Pulmonary artery endothelial cell (primary cell): ENCODE measurements around the gene ADRA1B. TPM values are rescaled to one million over a fixed set of nuclear protein-coding genes. Genes with fewer than 3 reads are reported as not detected.

Experiments used
- DNase-seq: peaks from one replicate; pipeline ENCODE4 v3.0.0-alpha.2; 2011; ENCODE audit warnings: low read depth, low spot score
- total RNA-seq: library from RNA; depleted of rRNA; stranded (reverse); fragments of >200 nt; gene quantifications from 2 replicates; pipeline ENCODE4 v1.2.3, GENCODE V29; 2014

Gene ADRA1B
- 0.07 and 0.21 TPM in 2 replicates for total RNA-seq

- DNase-seq = no peak
Measured at GRCh38 chr5:159915904-159916840, at the start of gene ADRA1B. ADRA1B (plus strand) TSS chr5:159916482; CDS start chr5:159916906, 424 bp downstream.

GRCh38 chr5:159873680-159874079 lies 42.6 kb upstream of the ADRA1B start:
- DNase-seq = no peak

GRCh38 chr5:159874263-159874662 lies 42.0 kb upstream of the ADRA1B start:
- DNase-seq = no peak

GRCh38 chr5:159877016-159877415 lies 39.3 kb upstream of the ADRA1B start:
- no peak for DNase-seq

GRCh38 chr5:159877894-159878448 lies 38.3 kb upstream of the ADRA1B start:
- no peak for DNase-seq

GRCh38 chr5:159878988-159879471 lies 37.3 kb upstream of the ADRA1B start:
- no peak for DNase-seq

- no peak for DNase-seq
Measured at GRCh38 chr5:159880676-159881075, 35.6 kb upstream of the ADRA1B start.

- DNase-seq = no peak
Measured at GRCh38 chr5:159881967-159882366, 34.3 kb upstream of the ADRA1B start.

- DNase-seq = no peak
Measured at GRCh38 chr5:159883522-159883950, 32.7 kb upstream of the ADRA1B start.

- DNase-seq = no peak
Measured at GRCh38 chr5:159884917-159885620, 31.2 kb upstream of the ADRA1B start.

GRCh38 chr5:159886296-159886695 lies 30.0 kb upstream of the ADRA1B start:
- no peak for DNase-seq

GRCh38 chr5:159887050-159887449 lies 29.2 kb upstream of the ADRA1B start:
- DNase-seq = no peak

GRCh38 chr5:159888860-159889259 lies 27.4 kb upstream of the ADRA1B start:
- DNase-seq = no peak

GRCh38 chr5:159890141-159890540 lies 26.1 kb upstream of the ADRA1B start:
- DNase-seq = no peak

- DNase-seq = no peak
Measured at GRCh38 chr5:159891371-159891770, 24.9 kb upstream of the ADRA1B start.

GRCh38 chr5:159893040-159893695 lies 23.1 kb upstream of the ADRA1B start:
- no peak for DNase-seq

- DNase-seq = no peak
Measured at GRCh38 chr5:159894149-159894720, 22.0 kb upstream of the ADRA1B start.

- DNase-seq = no peak
Measured at GRCh38 chr5:159897786-159898393, 18.4 kb upstream of the ADRA1B start.

- no peak for DNase-seq
Measured at GRCh38 chr5:159899067-159900049, 16.9 kb upstream of the ADRA1B start.
